GM08714 (cell line): ENCODE data around the gene TGFBR3L.
"Not testable (repeated sequence)": the region's sequence is repeated elsewhere in the genome, so short reads cannot be mapped to it uniquely, and the experiment has no call there.

ENCODE experiments used
- H3K4me3 ChIP-seq: fragments of 200-500 bp; sonication (Bioruptor generic); 2 replicates; pipeline ENCODE4 v1.5.1; 2014; ENCODE audit warnings: mild to moderate bottlenecking, low read length, inconsistent platforms
- ZNF274 ChIP-seq: IDR thresholded peaks from 2 replicates; pipeline ENCODE4 v1.6.1; 2012; ENCODE audit warnings: mild to moderate bottlenecking, low read depth, low read length

Gene TGFBR3L

GRCh38 chr19:7923295-7924191, 8.9 kb downstream of the TGFBR3L start:
- TF ChIP-seq ZNF274: no peak
- no peak overlapping the region for H3K4me3 ChIP-seq

- TF ChIP-seq ZNF274: no peak
- no peak overlapping the region for H3K4me3 ChIP-seq
These were observed 9.6 kb downstream of the TGFBR3L start for GRCh38 chr19:7924241-7924640.

- no peak for TF ChIP-seq ZNF274
- no peak overlapping the region for H3K4me3 ChIP-seq
These were observed 10.1 kb downstream of the TGFBR3L start for GRCh38 chr19:7924651-7925170.

- H3K4me3 ChIP-seq: no peak overlapping the region; the same call in 1 of the 2 replicates
- no peak for TF ChIP-seq ZNF274
These were observed 10.7 kb downstream of the TGFBR3L start for GRCh38 chr19:7925171-7925851.

- H3K4me3 ChIP-seq: no peak within 1 kb of the TSS; the same call in 1 of the 2 replicates
- no peak for TF ChIP-seq ZNF274
These were observed 11.5 kb downstream of the TGFBR3L start, which contains the start of gene CTXN1 for GRCh38 chr19:7926021-7926726. CTXN1 (minus strand) TSS chr19:7926135; CDS start chr19:7925538, 597 bp downstream.

- H3K4me3 ChIP-seq: no peak overlapping the region
- TF ChIP-seq ZNF274: no peak
These were observed 12.3 kb downstream of the TGFBR3L start for GRCh38 chr19:7926727-7927604.

GRCh38 chr19:7927605-7928333, 13.1 kb downstream of the TGFBR3L start:
- H3K4me3 ChIP-seq: no peak overlapping the region
- TF ChIP-seq ZNF274: no peak

- H3K4me3 ChIP-seq: no peak overlapping the region
- TF ChIP-seq ZNF274: no peak
These were observed 13.7 kb downstream of the TGFBR3L start for GRCh38 chr19:7928334-7928706.

GRCh38 chr19:7928741-7929701, 14.4 kb downstream of the TGFBR3L start:
- H3K4me3 ChIP-seq: no peak overlapping the region
- TF ChIP-seq ZNF274: no peak

- H3K4me3 ChIP-seq: not testable (repeated sequence)
These were observed 15.4 kb downstream of the TGFBR3L start for GRCh38 chr19:7930030-7930429.

- no peak overlapping the region for H3K4me3 ChIP-seq
- TF ChIP-seq ZNF274: no peak
These were observed 16.1 kb downstream of the TGFBR3L start for GRCh38 chr19:7930765-7931164.

- H3K4me3 ChIP-seq: no peak overlapping the region
- TF ChIP-seq ZNF274: no peak
These were observed 16.8 kb downstream of the TGFBR3L start for GRCh38 chr19:7931221-7932061.
